A673 (cell line): Measurements from ENCODE around the gene AUH. TPM values are rescaled to one million over a fixed set of nuclear protein-coding genes. Genes with fewer than 3 reads are reported as not detected.

ENCODE experiments used
- BruUV-seq: library from RNA; stranded (reverse); fragments of 400-500 nt; replicated peaks from 2 replicates; lab custom pipeline; 2021; lab: Mats Ljungman, UMichigan
- CTCF ChIA-PET: fragments of 300-600 bp; sonication (Branson Sonifier 250); formaldehyde crosslinking; loops from one replicate; lab custom pipeline; 2022; ENCODE audit warnings: antibody characterized with exemption; lab: Charles Lee
- POLR2A ChIA-PET: fragments of 300-600 bp; sonication (Branson Sonifier 250); formaldehyde crosslinking; loops from one replicate; lab custom pipeline; 2022; ENCODE audit warnings: antibody characterized with exemption; ENCODE audit not compliant: low non-redundant PET; lab: Charles Lee
- DNase-seq: peaks from one replicate; pipeline ENCODE4 v3.0.0-alpha.2; 2015; ENCODE audit warnings: low spot score
- H3K27ac ChIP-seq: fragments of 200-600 bp; sonication (generic); 2 replicates; pipeline ENCODE4 v1.5.1; 2016; ENCODE audit warnings: mixed run types, low read depth, mild to moderate bottlenecking, mixed read lengths, antibody characterized with exemption, low read length; ENCODE audit not compliant: poor library complexity, severe bottlenecking
- H3K27me3 ChIP-seq: fragments of 200-600 bp; sonication (generic); replicated peaks from 2 replicates; pipeline ENCODE4 v1.6.1; 2017; ENCODE audit warnings: mixed run types, low read depth, mild to moderate bottlenecking, mixed read lengths, antibody characterized with exemption, low read length; ENCODE audit not compliant: insufficient read depth, poor library complexity
- H3K36me3 ChIP-seq: fragments of 200-600 bp; sonication (generic); 2 replicates; pipeline ENCODE4 v1.6.1; 2016; ENCODE audit warnings: mixed run types, mild to moderate bottlenecking, mixed read lengths, antibody characterized with exemption, low read length; ENCODE audit not compliant: insufficient read depth, poor library complexity, severe bottlenecking
- H3K4me1 ChIP-seq: fragments of 200-600 bp; sonication (generic); 2 replicates; pipeline ENCODE4 v1.6.1; 2017; ENCODE audit warnings: mixed run types, mild to moderate bottlenecking, mixed read lengths, antibody characterized with exemption, low read length; ENCODE audit not compliant: insufficient read depth, poor library complexity, severe bottlenecking
- H3K4me3 ChIP-seq: fragments of 200-600 bp; sonication (generic); 2 replicates; pipeline ENCODE4 v1.5.1; 2016; ENCODE audit warnings: low read depth, mixed run types, mild to moderate bottlenecking, mixed read lengths, low read length; ENCODE audit not compliant: poor library complexity, severe bottlenecking
- H3K9me3 ChIP-seq: fragments of 200-600 bp; sonication (generic); 2 replicates; pipeline ENCODE4 v1.6.1; 2016; ENCODE audit warnings: mixed run types, low read depth, mild to moderate bottlenecking, mixed read lengths, antibody characterized with exemption, low read length; ENCODE audit not compliant: poor library complexity, severe bottlenecking
- EZH2 ChIP-seq: fragments of 200-600 bp; sonication (generic); IDR thresholded peaks from 2 replicates; pipeline ENCODE4 v1.6.1; 2017; ENCODE audit warnings: borderline replicate concordance, low read depth, mild to moderate bottlenecking, mixed read lengths, antibody characterized with exemption, low read length; ENCODE audit not compliant: poor library complexity, severe bottlenecking
- intact Hi-C: fragments of 100-400 bp; cut with micrococcal nuclease; formaldehyde crosslinking; loops from one replicate; pipeline ENCODE4 v1.10.0; 2022; ENCODE audit not compliant: unreplicated experiment
- total RNA-seq: library from RNA; stranded (reverse); gene quantifications from 2 replicates; pipeline ENCODE4 v1.2.3, GENCODE V29; 2021
- TF ChIP-seq, protein P1 (sequence below): fragments of 300-800, 200-600 bp; sonication (generic); conservative IDR thresholded peaks from 2 replicates; pipeline ENCODE4 v1.5.1; 2017; ENCODE audit warnings: low read depth, mild to moderate bottlenecking, antibody characterized with exemption, low read length, moderate library complexity, mixed read lengths

Gene AUH
- total RNA-seq, 1 experiment from 2014 or later = 12.3 TPM

DNA sequence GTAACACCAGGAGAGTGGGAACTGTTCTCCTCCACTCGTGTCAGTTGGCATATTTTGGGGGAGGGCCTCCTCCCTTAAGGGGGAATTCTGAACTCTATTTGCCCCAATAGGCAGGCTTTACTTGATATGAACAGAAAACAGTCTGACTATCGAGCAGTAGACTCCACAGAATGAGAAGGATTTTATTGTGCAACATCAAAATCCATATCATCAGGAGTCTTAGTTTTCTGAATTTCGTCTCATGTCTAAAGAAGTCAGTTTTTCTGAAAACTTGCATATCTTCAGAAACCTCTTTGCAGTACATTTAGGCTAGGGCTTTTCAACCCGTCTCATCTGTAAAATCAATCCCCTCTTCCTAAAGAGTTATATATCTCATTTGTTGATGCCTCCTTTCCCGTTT, 96.2 kb downstream of the AUH start:
- no peak for TF ChIP-seq EZH2
- TF ChIP-seq, protein P1, sequence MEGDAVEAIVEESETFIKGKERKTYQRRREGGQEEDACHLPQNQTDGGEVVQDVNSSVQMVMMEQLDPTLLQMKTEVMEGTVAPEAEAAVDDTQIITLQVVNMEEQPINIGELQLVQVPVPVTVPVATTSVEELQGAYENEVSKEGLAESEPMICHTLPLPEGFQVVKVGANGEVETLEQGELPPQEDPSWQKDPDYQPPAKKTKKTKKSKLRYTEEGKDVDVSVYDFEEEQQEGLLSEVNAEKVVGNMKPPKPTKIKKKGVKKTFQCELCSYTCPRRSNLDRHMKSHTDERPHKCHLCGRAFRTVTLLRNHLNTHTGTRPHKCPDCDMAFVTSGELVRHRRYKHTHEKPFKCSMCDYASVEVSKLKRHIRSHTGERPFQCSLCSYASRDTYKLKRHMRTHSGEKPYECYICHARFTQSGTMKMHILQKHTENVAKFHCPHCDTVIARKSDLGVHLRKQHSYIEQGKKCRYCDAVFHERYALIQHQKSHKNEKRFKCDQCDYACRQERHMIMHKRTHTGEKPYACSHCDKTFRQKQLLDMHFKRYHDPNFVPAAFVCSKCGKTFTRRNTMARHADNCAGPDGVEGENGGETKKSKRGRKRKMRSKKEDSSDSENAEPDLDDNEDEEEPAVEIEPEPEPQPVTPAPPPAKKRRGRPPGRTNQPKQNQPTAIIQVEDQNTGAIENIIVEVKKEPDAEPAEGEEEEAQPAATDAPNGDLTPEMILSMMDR = no peak
- H3K4me3 ChIP-seq = no peak overlapping the region
- H3K9me3 ChIP-seq = no peaks in the 10 kb centered on the region
- ChIA-PET POLR2A (no interaction called here), CTCF (no interaction called here)
- H3K27me3 ChIP-seq = no peaks in the 10 kb centered on the region
- H3K4me1 ChIP-seq = no peaks in the 10 kb centered on the region
- no peak overlapping the region for H3K27ac ChIP-seq
- H3K36me3 ChIP-seq = no peaks in the 10 kb centered on the region
- no TSS peak for BruUV-seq
- DNase-seq = no peak
- intact Hi-C loops = no loop called here

DNA sequence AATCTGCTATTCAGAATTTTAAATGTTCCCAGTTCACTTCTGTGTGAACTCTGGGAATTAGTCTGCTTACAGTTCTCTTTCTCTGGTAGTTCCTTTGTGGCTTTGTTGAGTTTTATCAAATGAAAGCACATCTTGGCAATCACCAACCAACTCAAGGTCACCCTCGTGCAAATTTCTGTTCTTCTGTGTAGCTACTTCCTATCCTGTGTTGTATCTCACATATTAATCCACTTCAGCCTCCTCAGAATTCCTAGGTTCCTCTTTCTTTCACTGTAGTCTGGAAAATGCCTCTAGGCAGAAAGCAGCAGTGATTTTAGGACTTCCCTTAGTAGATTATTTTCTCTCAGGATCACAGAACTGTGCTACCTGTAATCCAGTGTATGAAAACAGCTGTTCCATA, 100.3 kb downstream of the AUH start:
- intact Hi-C loops = no loop called here
- no TSS peak for BruUV-seq
- no peak overlapping the region for H3K27ac ChIP-seq
- DNase-seq = no peak
- H3K36me3 ChIP-seq = no peaks in the 10 kb centered on the region
- H3K4me3 ChIP-seq = no peak overlapping the region
- TF ChIP-seq, protein P1 = no peak
- no peak for TF ChIP-seq EZH2
- CTCF ChIA-PET = no interaction called here
- H3K27me3 ChIP-seq = no peaks in the 10 kb centered on the region
- no peaks in the 10 kb centered on the region for H3K4me1 ChIP-seq
- POLR2A ChIA-PET = no interaction called here
- no peaks in the 10 kb centered on the region for H3K9me3 ChIP-seq

DNA sequence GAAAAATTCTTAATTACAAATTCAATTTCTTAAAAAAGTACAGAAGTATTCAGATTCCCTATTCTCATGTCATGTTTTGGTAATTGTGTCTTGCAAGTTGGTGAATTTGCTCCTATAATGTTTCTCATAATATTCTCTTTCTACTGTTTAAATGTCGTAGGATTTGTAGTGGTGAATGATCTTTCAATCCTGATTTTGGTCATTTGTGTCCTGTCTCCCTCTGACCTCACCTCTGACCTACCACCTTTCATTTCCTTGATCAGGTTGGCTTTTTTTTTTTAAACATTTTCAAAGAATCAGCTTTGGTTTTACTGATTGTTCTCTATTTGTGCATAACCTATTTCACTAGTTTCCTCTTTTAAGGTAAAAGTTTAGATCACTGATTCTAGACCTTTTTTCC, 102.6 kb downstream of the AUH start:
- no peak for DNase-seq
- Histone ChIP-seq H3K4me3 (no peak overlapping the region), H3K36me3 (no peaks in the 10 kb centered on the region), H3K4me1 (no peaks in the 10 kb centered on the region), H3K27me3 (no peaks in the 10 kb centered on the region), H3K27ac (no peak overlapping the region), H3K9me3 (no peaks in the 10 kb centered on the region)
- CTCF ChIA-PET = interaction anchor here (0.6 kb wide), 1 partner anchor 723 kb away, joined by 4 read pairs; no protein-coding TSS in a partner anchor
- intact Hi-C loops = no loop called here
- POLR2A ChIA-PET = no interaction called here
- no TSS peak for BruUV-seq
- no peak for TF ChIP-seq EZH2
- TF ChIP-seq, protein P1 = no peak
